Colonic mucosa (tissue), 4 donors: ENCODE data around the gene SPIN1. TPM values are rescaled to one million over a fixed set of nuclear protein-coding genes. Genes with fewer than 3 reads are reported as not detected.

Experiments used
- DNase-seq: peaks from one replicate; pipeline ENCODE4 v3.0.0-alpha.2; 2020
- H3K27ac ChIP-seq: fragments of 200-600 bp; one replicate; pipeline ENCODE4 v1.8.0; 2021
- H3K27me3 ChIP-seq: fragments of 200-600 bp; one replicate; pipeline ENCODE4 v1.8.0; 2021
- H3K36me3 ChIP-seq: fragments of 200-600 bp; one replicate; pipeline ENCODE4 v1.8.0; 2021
- H3K4me1 ChIP-seq: fragments of 200-600 bp; one replicate; pipeline ENCODE4 v1.8.0; 2021; ENCODE audit warnings: mild to moderate bottlenecking
- H3K4me3 ChIP-seq: fragments of 200-600 bp; one replicate; pipeline ENCODE4 v1.8.0; 2021
- H3K9ac ChIP-seq, 2 donors: one replicate each; pipeline ENCODE4 v1.7.0; 2013; ENCODE audit warnings: control low read depth in 2 of 2, low read depth in 2 of 2, low read length in 2 of 2
- H3K9me3 ChIP-seq: fragments of 200-600 bp; one replicate; pipeline ENCODE4 v1.8.0; 2021
- intact Hi-C: fragments of 100-400 bp; cut with DNase I; formaldehyde crosslinking; loops from one replicate; pipeline ENCODE4 v1.14.1; 2022
- total RNA-seq, 2 donors: library from RNA; stranded (reverse); fragmentation: NEBNext Ultra II Directional in 1 of 2; extraction: Animal tissue kit (Norgen Biotek cat#: 25700) in 1 of 2; gene quantifications; one replicate each; pipeline ENCODE4 v1.2.1, GENCODE V29; 2021
- TF ChIP-seq, protein P1 (sequence below): fragments of 200-600 bp; IDR thresholded peaks from one replicate; pipeline ENCODE4 v1.8.0; 2022; ENCODE audit warnings: antibody characterized with exemption, mild to moderate bottlenecking
- donor health status: healthy.
- donor health status: DM: no; HTN: no; CAD: no.
- donor health status: DM: no; HTN: no; CAD: no.

The SPIN1 gene
- total RNA-seq, 2 donors from 2014 or later: 51.4 to 68.0 TPM

DNA sequence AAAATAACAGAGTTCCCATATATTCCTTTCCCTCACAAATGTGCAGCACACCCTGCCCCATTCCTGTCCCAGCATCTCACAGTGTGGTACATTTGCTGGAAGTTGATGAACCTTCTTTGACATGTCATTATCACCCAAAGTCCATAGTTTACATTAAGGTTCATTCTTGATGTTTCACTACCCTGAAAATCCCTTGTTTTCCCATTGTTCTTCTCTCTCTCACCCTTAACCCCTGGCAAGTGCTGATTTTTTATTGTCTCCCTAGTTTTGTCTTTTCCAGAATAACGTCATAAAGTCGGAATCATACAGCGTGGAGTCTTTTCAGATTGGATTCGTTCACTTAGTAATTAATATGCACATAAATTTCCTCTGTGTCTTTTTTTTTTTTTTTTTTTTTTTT is 48.1 kb downstream of the SPIN1 start:
- intact Hi-C loops: no loop called here
- Histone ChIP-seq H3K4me3 (no peak overlapping the region), H3K4me1 (no peaks in the 10 kb centered on the region), H3K27ac (peak overlapping the region; percentile 74), H3K9me3 (no peaks in the 10 kb centered on the region), H3K36me3 (no peaks in the 10 kb centered on the region), H3K9ac (no peak overlapping the region), H3K27me3 (no peaks in the 10 kb centered on the region)
- no peak for DNase-seq
- TF ChIP-seq, protein P1, sequence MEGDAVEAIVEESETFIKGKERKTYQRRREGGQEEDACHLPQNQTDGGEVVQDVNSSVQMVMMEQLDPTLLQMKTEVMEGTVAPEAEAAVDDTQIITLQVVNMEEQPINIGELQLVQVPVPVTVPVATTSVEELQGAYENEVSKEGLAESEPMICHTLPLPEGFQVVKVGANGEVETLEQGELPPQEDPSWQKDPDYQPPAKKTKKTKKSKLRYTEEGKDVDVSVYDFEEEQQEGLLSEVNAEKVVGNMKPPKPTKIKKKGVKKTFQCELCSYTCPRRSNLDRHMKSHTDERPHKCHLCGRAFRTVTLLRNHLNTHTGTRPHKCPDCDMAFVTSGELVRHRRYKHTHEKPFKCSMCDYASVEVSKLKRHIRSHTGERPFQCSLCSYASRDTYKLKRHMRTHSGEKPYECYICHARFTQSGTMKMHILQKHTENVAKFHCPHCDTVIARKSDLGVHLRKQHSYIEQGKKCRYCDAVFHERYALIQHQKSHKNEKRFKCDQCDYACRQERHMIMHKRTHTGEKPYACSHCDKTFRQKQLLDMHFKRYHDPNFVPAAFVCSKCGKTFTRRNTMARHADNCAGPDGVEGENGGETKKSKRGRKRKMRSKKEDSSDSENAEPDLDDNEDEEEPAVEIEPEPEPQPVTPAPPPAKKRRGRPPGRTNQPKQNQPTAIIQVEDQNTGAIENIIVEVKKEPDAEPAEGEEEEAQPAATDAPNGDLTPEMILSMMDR: no peak

DNA sequence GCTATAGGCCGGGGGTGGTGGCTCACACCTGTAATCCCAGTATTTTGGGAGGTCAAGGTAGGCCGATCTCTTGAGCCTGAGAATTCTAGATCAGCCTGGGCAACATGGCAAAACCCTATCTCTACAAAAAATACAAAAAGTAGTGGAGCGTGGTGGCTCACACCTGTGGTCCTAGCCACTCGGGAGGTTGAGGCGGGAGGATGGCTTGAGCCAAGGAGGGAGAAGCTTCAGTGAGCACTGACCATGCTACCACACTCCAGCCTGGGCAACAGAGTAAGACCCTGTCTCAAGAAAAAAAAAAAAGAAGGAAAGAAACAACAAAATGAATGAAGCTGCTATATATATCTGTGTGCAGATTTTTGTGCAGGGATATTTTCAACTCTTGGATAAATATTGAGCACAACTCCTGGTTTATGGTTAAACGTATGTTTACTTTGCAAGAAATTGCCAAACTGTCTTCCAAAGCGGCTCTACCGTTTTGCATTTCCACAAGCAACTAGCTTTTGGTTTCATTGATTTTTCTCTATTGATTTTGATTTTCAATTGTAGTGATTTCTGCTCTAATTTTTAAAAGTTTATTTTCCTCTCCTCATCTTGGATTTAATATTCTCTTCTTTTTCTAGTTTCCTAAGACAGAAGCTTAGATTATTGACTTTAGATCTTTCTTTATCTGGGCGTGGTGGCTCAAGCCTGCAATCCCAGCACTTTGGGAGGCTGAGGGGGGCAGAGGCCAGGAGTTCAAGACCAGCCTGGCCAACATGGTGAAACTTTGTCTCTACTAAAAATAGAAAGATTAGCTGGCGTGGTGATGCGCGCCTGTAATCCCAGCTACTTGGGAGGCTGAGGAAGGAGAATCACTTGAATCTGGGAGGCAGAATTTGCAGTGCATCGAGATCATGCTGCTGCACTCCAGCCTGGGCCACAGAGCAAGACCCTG is 49.2 kb downstream of the SPIN1 start:
- Histone ChIP-seq H3K9me3 (no peaks in the 10 kb centered on the region), H3K4me1 (no peaks in the 10 kb centered on the region), H3K36me3 (no peaks in the 10 kb centered on the region), H3K27ac (peak overlapping the region; percentile 74), H3K27me3 (no peaks in the 10 kb centered on the region), H3K4me3 (no peak overlapping the region), H3K9ac (no peak overlapping the region)
- no peak for DNase-seq
- intact Hi-C loops: no loop called here
- TF ChIP-seq, protein P1: no peak

DNA sequence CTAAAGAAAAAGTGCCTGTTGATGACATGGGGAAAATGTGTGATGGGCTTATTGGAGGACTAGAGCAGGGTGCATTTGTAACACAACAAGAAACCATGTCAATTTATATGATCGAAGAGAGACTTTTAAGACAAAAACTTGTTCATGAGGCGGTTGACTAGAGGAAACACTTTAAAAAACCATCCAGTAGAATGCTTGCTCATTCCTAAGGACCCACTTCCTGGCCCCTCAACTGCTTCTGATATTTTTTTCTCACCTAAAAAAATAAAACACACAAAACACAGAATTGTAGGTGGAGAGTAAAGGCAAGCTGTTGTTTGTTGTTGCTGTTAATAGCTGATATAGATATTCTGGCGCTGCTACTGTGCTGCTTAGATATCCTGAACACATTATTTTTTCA is 50.6 kb downstream of the SPIN1 start:
- Histone ChIP-seq H3K36me3 (no peaks in the 10 kb centered on the region), H3K4me3 (no peak overlapping the region), H3K4me1 (no peaks in the 10 kb centered on the region), H3K27ac (no peak overlapping the region), H3K9me3 (no peaks in the 10 kb centered on the region), H3K9ac (no peak overlapping the region), H3K27me3 (no peaks in the 10 kb centered on the region)
- intact Hi-C loops: no loop called here
- DNase-seq: no peak
- TF ChIP-seq, protein P1: no peak

DNA sequence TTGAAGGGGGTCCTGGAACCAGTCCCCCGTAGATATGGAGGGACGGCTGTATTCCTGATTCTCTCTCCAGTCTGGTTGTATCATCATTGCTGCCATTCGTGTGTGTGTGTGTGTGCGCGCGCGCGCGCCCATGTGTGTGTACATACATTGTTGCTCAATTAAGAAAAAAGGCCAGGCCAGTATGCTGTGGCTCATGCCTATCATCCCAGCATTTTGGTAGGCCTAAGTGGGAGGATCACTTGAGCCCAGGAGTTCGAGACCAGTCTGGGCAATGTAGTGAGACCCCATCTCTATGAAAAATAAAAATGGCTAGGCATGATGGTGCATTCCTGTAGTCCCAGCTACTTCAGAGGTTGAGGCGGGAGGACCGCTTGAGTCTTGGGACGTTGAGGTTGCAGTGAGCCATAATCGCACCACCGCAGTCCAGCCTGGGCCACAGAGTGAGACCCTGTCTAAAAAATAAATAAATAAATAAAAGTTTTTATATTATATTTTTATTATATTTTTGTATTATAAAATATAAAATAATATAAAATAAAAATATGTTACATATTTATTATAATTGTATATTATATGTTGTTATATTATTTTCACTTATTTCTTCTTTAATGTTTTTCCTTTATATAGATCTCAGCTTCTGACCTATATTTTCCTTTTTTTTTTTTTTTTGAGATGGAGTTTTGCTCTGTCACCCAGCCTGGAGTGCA is 53.2 kb downstream of the SPIN1 start:
- TF ChIP-seq, protein P1: no peak
- no peak for DNase-seq
- Histone ChIP-seq H3K4me1 (no peaks in the 10 kb centered on the region), H3K4me3 (no peak overlapping the region), H3K9me3 (no peaks in the 10 kb centered on the region), H3K27ac (no peak overlapping the region), H3K27me3 (no peaks in the 10 kb centered on the region), H3K9ac (no peak overlapping the region), H3K36me3 (no peaks in the 10 kb centered on the region)
- intact Hi-C loops: no loop called here

DNA sequence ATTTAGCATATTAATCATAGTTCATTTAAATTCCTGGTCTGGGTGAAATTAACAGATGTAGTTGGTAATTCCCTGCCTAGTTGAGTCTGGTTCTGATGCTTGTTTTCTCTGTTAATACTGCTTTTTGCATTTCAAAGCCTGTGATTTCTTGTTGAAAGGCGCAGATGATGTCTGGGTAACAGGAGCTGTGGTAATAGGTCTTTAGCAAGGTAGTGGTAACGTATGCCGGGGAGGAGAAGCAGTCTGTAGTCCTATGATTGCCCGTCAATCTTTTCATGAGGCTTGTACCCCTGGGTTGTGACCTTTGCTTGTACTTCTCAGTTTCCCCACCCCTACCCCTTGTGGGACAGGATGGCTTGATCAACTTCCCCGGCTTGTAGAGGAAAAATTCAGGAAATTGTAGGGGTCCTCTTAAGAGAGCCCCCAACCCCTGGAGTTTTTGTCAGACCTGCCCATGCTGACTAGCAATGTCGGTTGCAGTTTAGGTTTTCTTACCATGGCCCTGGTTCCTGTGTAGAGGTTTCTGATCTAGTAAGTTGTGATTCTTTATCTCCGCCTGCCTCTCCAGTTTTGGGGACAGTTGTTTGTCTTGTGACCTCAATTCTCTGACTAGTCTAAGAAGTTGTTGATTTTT is 55.4 kb downstream of the SPIN1 start:
- no peaks in the 10 kb centered on the region for H3K27me3 ChIP-seq

More for the DNA sequence above, 55.4 kb downstream of the SPIN1 start:
- intact Hi-C loops: no loop called here
- H3K27ac ChIP-seq: no peak overlapping the region
- H3K36me3 ChIP-seq: no peaks in the 10 kb centered on the region
- no peak for DNase-seq
- TF ChIP-seq, protein P1: no peak
- no peaks in the 10 kb centered on the region for H3K9me3 ChIP-seq
- H3K9ac ChIP-seq: no peak overlapping the region
- H3K4me3 ChIP-seq: no peak overlapping the region
- no peaks in the 10 kb centered on the region for H3K4me1 ChIP-seq
